SK-N-SH (cell line): Measurements from ENCODE around the gene KRTAP3-3. TPM values are rescaled to one million over a fixed set of nuclear protein-coding genes. Genes with fewer than 3 reads are reported as not detected.

Source experiments
- CTCF ChIA-PET: fragments of 300-600, 350-600 bp; formaldehyde crosslinking; extraction: SDS; loops from one replicate; lab custom pipeline; 2021; lab: Yijun Ruan, JAX
- POLR2A ChIA-PET: fragments of 350-600 bp; sonication (Branson Sonifier 250); formaldehyde crosslinking; extraction: SDS; loops from one replicate; lab custom pipeline; 2020; ENCODE audit warnings: antibody characterized with exemption, inconsistent platforms; lab: Yijun Ruan, JAX
- DNase-seq: peaks from one replicate; pipeline ENCODE4 v3.0.0; 2012
- H2AFZ ChIP-seq: fragments of 200-600 bp; sonication (generic); 2 replicates; pipeline ENCODE4 v1.8.1; 2016; ENCODE audit warnings: antibody characterized with exemption, mild to moderate bottlenecking, low read depth
- H3F3A ChIP-seq: fragments of 200-600 bp; sonication (generic); replicated peaks from 2 replicates; pipeline ENCODE3; 2016; ENCODE audit warnings: antibody characterized with exemption, mild to moderate bottlenecking; ENCODE audit not compliant: insufficient read depth
- H3K27ac ChIP-seq, 2 experiments: fragments of 200-500 bp in 1 of 2; fragments of 200-600 bp in 1 of 2; sonication (Bioruptor generic) in 1 of 2; sonication (generic), shearing (Covaris generic) in 1 of 2; 2 replicates each; pipeline versions ENCODE4 v1.5.1 to v1.6.1; 2014 to 2016; ENCODE audit warnings: low read depth in 2 of 2, inconsistent platforms in 1 of 2, low read length in 1 of 2, mild to moderate bottlenecking in 1 of 2, mixed read lengths in 1 of 2
- H3K27me3 ChIP-seq: fragments of 200-600 bp; sonication (generic), shearing (Covaris generic); 2 replicates; pipeline ENCODE4 v1.6.1; 2016; ENCODE audit warnings: mixed run types; ENCODE audit not compliant: insufficient read depth
- H3K36me3 ChIP-seq, 2 experiments: fragments of 200-500 bp in 1 of 2; fragments of 200-600 bp in 1 of 2; sonication (Bioruptor generic) in 1 of 2; sonication (generic) in 1 of 2; replicated peaks in 1 of 2; 2 replicates each; pipeline versions ENCODE3 to v1.5.1; 2014 to 2016; ENCODE audit warnings: low read length in 1 of 2, mild to moderate bottlenecking in 1 of 2; ENCODE audit not compliant: insufficient read depth in 2 of 2, control insufficient read depth in 1 of 2
- H3K4me1 ChIP-seq, 2 experiments: fragments of 200-500 bp in 1 of 2; fragments of 200-600 bp in 1 of 2; sonication (Bioruptor generic) in 1 of 2; sonication (generic), shearing (Covaris generic) in 1 of 2; 2 replicates each; pipeline versions ENCODE4 v1.5.1 to v1.6.1; 2014 to 2016; ENCODE audit warnings: low read depth in 1 of 2, low read length in 1 of 2, mixed run types in 1 of 2; ENCODE audit not compliant: insufficient read depth in 2 of 2, control insufficient read depth in 1 of 2
- H3K4me2 ChIP-seq: fragments of 200-600 bp; sonication (generic), shearing (Covaris generic); 2 replicates; pipeline ENCODE4 v1.6.1; 2017; ENCODE audit warnings: mixed run types
- H3K4me3 ChIP-seq, 2 experiments: fragments of 200-500 bp in 1 of 2; fragments of 200-600 bp in 1 of 2; sonication (Bioruptor generic) in 1 of 2; sonication (generic), shearing (Covaris generic) in 1 of 2; 2 replicates each; pipeline versions ENCODE4 v1.5.1 to v1.8.1; 2014 to 2016; ENCODE audit warnings: low read depth in 2 of 2, inconsistent platforms in 1 of 2, low read length in 1 of 2, mild to moderate bottlenecking in 1 of 2, mixed read lengths in 1 of 2, moderate library complexity in 1 of 2
- H3K79me2 ChIP-seq: fragments of 200-600 bp; sonication (generic); 2 replicates; pipeline ENCODE4 v1.8.1; 2017; ENCODE audit warnings: mild to moderate bottlenecking; ENCODE audit not compliant: insufficient read depth
- H3K9ac ChIP-seq: fragments of 200-600 bp; sonication (generic); 2 replicates; pipeline ENCODE4 v1.6.1; 2017; ENCODE audit warnings: mixed run types
- H3K9me2 ChIP-seq: fragments of 200-600 bp; sonication (generic); 2 replicates; pipeline ENCODE4 v1.6.1; 2017; ENCODE audit warnings: mixed run types
- H3K9me3 ChIP-seq: fragments of 200-600 bp; sonication (generic); 2 replicates; pipeline ENCODE4 v1.6.1; 2017; ENCODE audit warnings: mixed run types, mild to moderate bottlenecking, moderate library complexity
- H4K20me1 ChIP-seq: fragments of 200-600 bp; sonication (generic); 2 replicates; pipeline ENCODE4 v1.6.1; 2017; ENCODE audit warnings: mild to moderate bottlenecking, mixed run types; ENCODE audit not compliant: insufficient read depth
- CHD2 ChIP-seq: fragments of 150-350 bp; IDR thresholded peaks from 2 replicates; pipeline ENCODE4 v1.6.1; 2018; ENCODE audit warnings: low read length; ENCODE audit not compliant: partially characterized antibody
- EP300 ChIP-seq, 2 experiments: IDR thresholded peaks; 2 replicates each; pipeline versions ENCODE4 v1.4.0 to v1.6.1; 2012; ENCODE audit warnings: borderline replicate concordance in 1 of 2, low read depth in 1 of 2, low read length in 1 of 2
- EZH2phosphoT487 ChIP-seq: fragments of 200-600 bp; sonication (generic); IDR thresholded peaks from 2 replicates; pipeline ENCODE4 v1.6.1; 2017; ENCODE audit warnings: low read depth, mixed run types, mild to moderate bottlenecking, antibody characterized with exemption, moderate library complexity, borderline replicate concordance
- FOSL2 ChIP-seq: IDR thresholded peaks from 2 replicates; pipeline ENCODE4 v1.4.0; 2012; ENCODE audit warnings: low read depth, mild to moderate bottlenecking, moderate library complexity, borderline replicate concordance
- FOXJ3 ChIP-seq: sonication (generic); formaldehyde crosslinking; IDR thresholded peaks from 2 replicates; pipeline ENCODE4 v1.5.1; 2020; ENCODE audit warnings: mild to moderate bottlenecking, missing genetic modification reagents
- FOXM1 ChIP-seq: IDR thresholded peaks from 2 replicates; pipeline ENCODE4 v1.4.0; 2012; ENCODE audit warnings: low read depth, mild to moderate bottlenecking
- IRF3 ChIP-seq: fragments of 150-350 bp; IDR thresholded peaks from 2 replicates; pipeline ENCODE4 v1.6.1; 2016; ENCODE audit warnings: mild to moderate bottlenecking, low read depth, low read length
- MAX ChIP-seq: IDR thresholded peaks from 2 replicates; pipeline ENCODE4 v1.4.0; 2012; ENCODE audit warnings: low read depth
- MEF2A ChIP-seq: IDR thresholded peaks from 2 replicates; pipeline ENCODE4 v1.4.0; 2012; ENCODE audit warnings: low read depth, borderline replicate concordance
- MXI1 ChIP-seq: IDR thresholded peaks from 2 replicates; pipeline ENCODE4 v1.6.1; 2012; ENCODE audit warnings: mild to moderate bottlenecking, low read depth, low read length, improper control_type of control experiment
- NFIC ChIP-seq: IDR thresholded peaks from 2 replicates; pipeline ENCODE4 v1.4.0; 2012; ENCODE audit warnings: borderline replicate concordance
- PBX3 ChIP-seq: IDR thresholded peaks from 2 replicates; pipeline ENCODE4; 2012
- RAD21 ChIP-seq: IDR thresholded peaks from 2 replicates; pipeline ENCODE4 v1.6.1; 2012; ENCODE audit warnings: mild to moderate bottlenecking, low read length
- RCOR1 ChIP-seq: fragments of 150-350 bp; IDR thresholded peaks from 2 replicates; pipeline ENCODE4 v1.6.1; 2017; ENCODE audit warnings: antibody characterized with exemption, low read length
- RXRA ChIP-seq: IDR thresholded peaks from 2 replicates; pipeline ENCODE4 v1.4.0; 2012; ENCODE audit warnings: low read depth, mild to moderate bottlenecking, borderline replicate concordance
- USF2 ChIP-seq: fragments of 150-350 bp; IDR thresholded peaks from 2 replicates; pipeline ENCODE4 v1.6.1; 2017; ENCODE audit warnings: antibody characterized with exemption, low read length, low read depth, borderline replicate concordance
- YY1 ChIP-seq: IDR thresholded peaks from 2 replicates; pipeline ENCODE4 v1.4.0; 2012; ENCODE audit warnings: low read depth, mild to moderate bottlenecking
- ZBTB33 ChIP-seq: IDR thresholded peaks from 2 replicates; pipeline ENCODE4 v1.4.0; 2012; ENCODE audit warnings: low read depth, borderline replicate concordance
- WGBS: methylation state at CpG from one replicate; pipeline ENCODE4 v1.1.6; 2017; ENCODE audit warnings: low lambda C conversion rate; 5-methylcytosine and 5-hydroxymethylcytosine counted together
- polyA plus RNA-seq, 3 experiments: library from polyadenylated mRNA; depleted of rRNA; stranded (reverse); fragments of >200 nt; gene quantifications; 2 replicates each; pipeline ENCODE4 v1.2.3, GENCODE V29; 2012

KRTAP3-3 gene
- polyA plus RNA-seq, 1 of the 3 experiments (the other 2 are of a cell fraction), result not detected

GRCh38 chr17:41019415-41019814 lies 25.5 kb upstream of the KRTAP3-3 start:
- no peak overlapping the region for H3K9ac ChIP-seq
- no peak overlapping the region for H2AFZ ChIP-seq
- peaks cover 31% of the 10 kb centered on the region; the same call in 1 of the 2 replicates for H3K27me3 ChIP-seq
- 44% methylated on average over 3 of the region's 3 CpGs for WGBS
- no peak overlapping the region for H3K4me3 ChIP-seq
- no peak for DNase-seq
- no peaks in the 10 kb centered on the region for H3K9me3 ChIP-seq
- ChIA-PET CTCF (no interaction called here), POLR2A (no interaction called here)
- H3F3A ChIP-seq, result no peaks in the 10 kb centered on the region
- no peaks in the 10 kb centered on the region for H3K9me2 ChIP-seq
- no peak overlapping the region for H3K27ac ChIP-seq
- TF ChIP-seq MEF2A (no peak), IRF3 (no peak), RAD21 (no peak), USF2 (no peak), ZBTB33 (no peak), EZH2phosphoT487 (no peak), FOXM1 (no peak), CHD2 (no peak), PBX3 (no peak), YY1 (no peak), EP300 (IDR thresholded peaks at IDR 0.05; ENCODE audit: borderline replicate concordance in 1 of 2, low read depth in 1 of 2, low read length in 1 of 2) (no peak), RXRA (no peak), RCOR1 (no peak), FOXJ3 (no peak), MAX (no peak), MXI1 (no peak), NFIC (no peak), FOSL2 (no peak)
- H3K79me2 ChIP-seq, result no peaks in the 10 kb centered on the region
- no peaks in the 10 kb centered on the region for H4K20me1 ChIP-seq
- H3K36me3 ChIP-seq, result no peaks in the 10 kb centered on the region
- H3K4me2 ChIP-seq, result no peak overlapping the region
- no peaks in the 10 kb centered on the region for H3K4me1 ChIP-seq
